Inflammatory macrophage treated with lipopolysaccharide for 4 hours (primary cell): ENCODE measurements around the gene MCMBP.
"Not testable (repeated sequence)": the region's sequence is repeated elsewhere in the genome, so short reads cannot be mapped to it uniquely, and the experiment has no call there.

Source experiments
- DNase-seq: peaks from one replicate; pipeline ENCODE4 v3.0.0-alpha.2; 2020

Gene MCMBP, protein sequence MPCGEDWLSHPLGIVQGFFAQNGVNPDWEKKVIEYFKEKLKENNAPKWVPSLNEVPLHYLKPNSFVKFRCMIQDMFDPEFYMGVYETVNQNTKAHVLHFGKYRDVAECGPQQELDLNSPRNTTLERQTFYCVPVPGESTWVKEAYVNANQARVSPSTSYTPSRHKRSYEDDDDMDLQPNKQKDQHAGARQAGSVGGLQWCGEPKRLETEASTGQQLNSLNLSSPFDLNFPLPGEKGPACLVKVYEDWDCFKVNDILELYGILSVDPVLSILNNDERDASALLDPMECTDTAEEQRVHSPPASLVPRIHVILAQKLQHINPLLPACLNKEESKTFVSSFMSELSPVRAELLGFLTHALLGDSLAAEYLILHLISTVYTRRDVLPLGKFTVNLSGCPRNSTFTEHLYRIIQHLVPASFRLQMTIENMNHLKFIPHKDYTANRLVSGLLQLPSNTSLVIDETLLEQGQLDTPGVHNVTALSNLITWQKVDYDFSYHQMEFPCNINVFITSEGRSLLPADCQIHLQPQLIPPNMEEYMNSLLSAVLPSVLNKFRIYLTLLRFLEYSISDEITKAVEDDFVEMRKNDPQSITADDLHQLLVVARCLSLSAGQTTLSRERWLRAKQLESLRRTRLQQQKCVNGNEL

DNA sequence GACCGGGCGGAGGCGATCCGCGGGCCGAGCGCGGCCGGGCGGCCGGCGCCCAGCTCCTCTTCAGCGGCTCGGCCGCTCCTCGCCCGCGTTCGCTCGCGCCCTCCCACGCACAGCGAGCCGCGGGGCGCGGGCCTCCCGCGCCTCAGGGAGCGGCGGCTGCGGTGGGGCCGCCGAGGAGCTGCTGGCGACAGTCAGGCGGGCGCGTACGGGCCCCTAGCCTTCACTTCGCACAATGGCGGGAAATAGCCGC is at the start of gene MCMBP:
Gene MCMBP (minus strand): TSS at position 234 of the 250 bp plus-strand sequence. CDS start 259 bp downstream, outside the sequence.
- no peak for DNase-seq

DNA sequence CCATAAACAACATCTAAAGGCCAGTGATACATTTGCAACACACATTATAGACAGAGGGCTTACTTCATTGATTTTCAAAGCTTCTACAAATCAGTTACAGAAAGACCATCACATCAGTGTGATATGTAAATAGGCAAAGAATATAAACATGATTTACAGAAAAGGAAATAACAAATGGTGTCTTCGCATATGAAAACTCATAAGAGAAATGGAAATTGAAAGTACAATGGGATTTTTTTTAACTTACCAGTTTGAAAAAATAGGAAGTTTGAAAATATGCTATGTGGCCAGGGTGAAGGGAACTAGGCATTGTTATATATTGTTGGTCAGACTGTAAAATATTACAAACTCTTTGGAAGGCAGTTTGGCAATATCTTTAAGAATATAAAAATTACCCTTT is 47.2 kb upstream of the MCMBP start:
- DNase-seq, result peak; percentile 89

DNA sequence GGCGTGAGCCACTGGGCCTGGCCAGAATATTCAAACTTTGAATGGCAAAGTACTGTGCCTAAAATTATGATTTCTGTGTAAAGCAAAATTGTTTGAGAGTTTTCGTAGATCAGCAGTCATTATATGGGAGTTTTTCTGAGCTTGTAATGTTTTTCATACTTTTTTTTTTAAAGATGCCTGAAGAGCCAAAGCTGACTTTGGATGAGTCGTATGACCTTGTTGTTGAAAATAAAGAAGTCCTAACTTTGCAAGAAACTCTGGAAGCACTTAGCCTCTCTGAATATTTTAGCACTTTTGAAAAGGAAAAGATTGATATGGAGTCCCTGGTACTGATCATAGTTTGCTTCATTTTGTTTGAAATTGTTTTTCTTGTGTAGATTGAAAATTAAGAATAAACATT is 46.6 kb upstream of the MCMBP start:
- peak; percentile 38 for DNase-seq

DNA sequence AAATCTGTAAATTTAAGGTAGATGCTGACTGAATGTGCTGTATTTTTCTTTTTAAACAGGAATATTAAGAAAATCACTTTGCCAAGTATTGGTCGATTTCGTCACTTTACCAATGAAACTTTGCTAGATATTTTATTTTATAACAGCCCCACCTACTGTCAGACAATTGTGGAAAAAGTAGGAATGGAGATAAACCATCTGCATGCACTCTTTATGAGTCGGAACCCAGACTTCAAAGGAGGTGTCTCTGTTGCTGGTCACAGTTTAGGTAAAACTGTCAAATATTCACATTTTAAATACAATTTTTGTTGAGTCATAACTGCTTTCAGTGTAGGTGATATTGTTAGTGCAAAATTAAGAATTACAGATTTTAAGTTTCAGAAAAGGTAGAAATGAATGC is 45.1 kb upstream of the MCMBP start:
- peak; percentile 25 for DNase-seq

DNA sequence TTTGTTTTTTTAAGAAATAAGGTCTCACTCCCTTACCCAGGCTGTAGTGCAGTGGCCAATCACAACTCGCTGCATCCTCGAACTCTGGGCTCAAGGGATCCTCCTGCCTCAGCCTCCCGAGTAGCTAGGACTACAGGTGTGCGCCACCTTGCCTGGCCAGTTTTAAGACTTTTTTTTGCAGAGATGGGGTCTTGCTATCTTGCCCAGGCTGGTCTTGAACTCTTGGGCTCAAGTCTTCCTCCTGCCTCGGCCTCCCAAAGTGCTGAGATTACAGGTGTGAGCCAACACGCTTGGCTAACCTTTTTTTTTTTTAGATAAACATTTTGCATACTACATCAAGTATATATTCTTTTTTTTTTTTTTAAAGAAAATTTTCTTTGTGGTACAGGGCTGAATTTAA is 38.0 kb upstream of the MCMBP start:
- no peak for DNase-seq

DNA sequence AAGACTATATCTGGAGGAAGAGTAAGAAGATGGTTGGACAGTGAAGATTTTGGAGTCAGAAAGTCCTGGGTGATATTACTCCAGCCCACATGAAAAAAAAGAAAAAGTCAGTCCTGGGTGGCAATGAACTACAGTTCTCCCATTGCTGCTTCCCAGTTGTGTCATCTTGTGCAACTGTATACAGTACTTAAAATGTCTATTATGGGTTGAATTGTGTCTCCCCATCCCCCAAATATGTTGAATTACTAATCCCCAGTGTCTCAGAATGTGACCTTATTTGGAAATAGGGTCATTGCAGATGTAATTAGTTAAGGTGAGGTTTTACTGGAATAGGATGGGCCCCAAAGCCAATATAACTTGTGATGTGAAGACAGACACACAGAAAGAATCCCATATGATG is 35.5 kb upstream of the MCMBP start:
- DNase-seq, result no peak

DNA sequence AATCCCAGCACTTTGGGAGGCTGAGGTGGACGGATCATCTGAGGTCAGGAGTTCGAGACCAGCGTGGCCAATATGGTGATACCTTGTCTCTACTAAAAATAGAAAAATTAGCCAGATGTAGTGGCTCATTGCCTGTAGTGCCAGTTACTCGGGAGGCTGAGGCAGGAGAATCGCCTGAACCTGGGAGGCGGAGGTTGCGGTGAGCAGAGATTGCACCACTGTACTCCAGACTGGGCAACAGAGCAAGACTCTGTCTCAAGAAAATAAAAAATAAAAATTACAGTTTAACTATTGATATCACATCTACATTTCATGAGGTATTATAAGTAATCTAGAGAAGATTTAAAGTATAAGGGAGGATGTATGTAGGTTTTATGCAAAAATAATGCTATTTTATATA is 35.1 kb upstream of the MCMBP start:
- DNase-seq, result not testable (repeated sequence)

DNA sequence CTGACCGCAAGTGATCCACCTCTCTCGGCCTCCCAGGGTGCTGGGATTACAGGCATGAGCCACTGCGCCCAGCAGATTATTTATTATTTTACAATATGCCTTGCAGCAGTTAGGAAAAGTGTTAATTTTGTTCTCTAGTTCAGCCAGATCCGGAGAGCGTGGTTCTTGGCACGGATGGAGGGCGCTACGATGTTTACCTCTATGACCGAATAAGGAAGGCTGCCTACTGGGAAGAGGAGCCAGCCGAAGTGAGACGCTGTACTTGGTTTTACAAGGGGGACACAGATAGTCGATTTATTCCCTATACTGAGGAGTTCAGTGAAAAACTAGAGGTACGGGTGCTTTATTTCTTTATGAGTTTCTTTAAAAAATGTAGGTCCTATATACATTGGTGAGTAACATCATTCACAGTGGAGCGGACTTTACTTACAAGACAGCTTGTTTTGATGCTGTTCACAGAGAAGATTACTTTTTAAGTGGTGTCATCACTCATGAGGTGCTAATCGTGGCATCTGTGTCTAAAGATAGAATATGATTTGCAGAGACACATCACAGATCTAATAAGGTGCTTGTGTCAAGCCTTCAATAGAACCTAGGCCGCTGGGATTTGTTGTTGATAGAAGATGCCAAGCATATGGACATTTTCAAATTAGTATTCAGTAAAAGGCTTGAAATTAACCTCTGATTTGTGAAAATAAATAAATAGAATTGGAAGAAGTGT is 31.5 kb upstream of the MCMBP start:
- no peak for DNase-seq

DNA sequence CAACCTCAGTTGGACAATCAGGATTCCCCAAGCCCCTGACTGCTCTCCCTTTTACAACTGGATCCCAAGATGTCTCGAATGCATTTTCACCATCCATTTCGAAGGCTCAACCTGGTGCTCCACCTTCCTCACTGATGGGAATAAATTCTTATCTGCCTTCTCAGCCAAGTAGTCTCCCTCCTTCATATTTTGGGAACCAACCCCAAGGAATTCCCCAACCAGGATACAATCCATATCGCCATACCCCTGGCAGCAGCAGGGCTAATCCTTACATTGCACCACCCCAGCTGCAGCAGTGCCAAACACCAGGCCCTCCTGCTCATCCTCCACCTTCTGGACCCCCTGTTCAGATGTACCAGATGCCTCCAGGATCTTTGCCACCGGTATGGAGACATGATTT is 25.9 kb upstream of the MCMBP start:
- DNase-seq, result no peak

DNA sequence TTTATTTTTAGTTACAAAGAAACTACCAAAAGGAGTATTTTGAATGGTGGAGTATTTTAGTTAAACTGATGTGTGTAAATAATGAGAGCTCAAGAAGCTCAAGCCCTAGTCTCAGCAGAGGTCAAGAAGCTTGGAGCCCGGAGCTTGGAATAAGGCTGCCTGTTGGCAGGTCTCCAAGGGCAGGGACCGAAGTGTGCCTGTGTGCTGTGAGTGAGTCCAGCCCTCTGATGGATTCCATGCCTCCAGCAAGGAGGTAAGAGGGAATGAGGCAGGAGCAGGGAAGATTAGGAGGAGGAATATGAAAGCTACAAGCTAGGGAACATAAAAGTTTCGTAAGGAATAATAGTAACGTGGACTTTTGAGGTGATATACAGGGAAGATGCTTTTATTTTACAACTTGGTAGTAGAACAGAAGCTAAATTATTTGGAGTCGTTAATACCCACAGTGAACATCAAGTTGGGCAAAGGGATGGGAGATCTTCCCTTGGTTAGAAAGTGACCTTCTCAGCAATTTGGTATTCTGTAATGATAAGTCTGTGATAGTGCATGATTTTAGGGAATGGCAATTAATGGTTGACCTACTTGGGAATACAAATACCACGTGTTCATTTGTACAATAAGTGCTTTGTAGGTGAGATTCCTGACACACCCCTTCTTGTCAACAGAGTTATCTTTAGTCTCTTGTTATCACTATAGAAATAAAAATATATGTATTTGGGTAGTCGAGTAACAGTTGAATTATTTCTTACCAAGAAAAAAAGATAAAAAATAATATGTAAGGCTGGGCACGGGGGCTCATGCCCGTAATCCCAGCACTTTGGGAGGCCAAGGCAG is 24.5 kb upstream of the MCMBP start:
- no peak for DNase-seq

DNA sequence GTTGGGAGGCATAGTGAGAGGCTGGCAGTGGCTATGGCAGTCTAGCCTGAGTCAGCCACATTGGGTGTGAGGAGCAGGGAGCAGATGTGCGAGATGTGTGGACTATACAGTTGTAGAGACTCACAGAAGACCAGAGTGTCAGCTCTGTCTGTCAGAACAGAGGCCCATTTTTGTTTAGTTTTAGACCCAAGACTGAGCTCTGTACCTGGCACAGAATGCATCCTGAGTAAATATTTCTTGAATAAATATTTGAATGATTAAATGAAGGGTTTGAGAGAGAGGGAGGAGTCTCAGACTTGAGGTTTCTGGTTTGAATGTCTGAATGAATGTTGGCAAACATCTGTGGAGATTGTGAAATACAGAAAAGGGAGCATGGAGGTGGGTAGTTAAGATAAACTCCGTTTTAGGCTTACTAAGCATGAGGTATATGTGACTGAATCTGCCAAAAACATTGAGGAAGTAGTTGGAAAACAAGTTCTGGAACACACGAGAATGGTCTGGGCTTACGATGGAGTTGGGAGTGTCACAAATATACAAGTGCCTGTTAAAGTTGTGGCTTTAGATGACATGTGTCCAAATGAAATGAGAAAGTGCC is 23.5 kb upstream of the MCMBP start:
- peak; percentile 48 for DNase-seq

DNA sequence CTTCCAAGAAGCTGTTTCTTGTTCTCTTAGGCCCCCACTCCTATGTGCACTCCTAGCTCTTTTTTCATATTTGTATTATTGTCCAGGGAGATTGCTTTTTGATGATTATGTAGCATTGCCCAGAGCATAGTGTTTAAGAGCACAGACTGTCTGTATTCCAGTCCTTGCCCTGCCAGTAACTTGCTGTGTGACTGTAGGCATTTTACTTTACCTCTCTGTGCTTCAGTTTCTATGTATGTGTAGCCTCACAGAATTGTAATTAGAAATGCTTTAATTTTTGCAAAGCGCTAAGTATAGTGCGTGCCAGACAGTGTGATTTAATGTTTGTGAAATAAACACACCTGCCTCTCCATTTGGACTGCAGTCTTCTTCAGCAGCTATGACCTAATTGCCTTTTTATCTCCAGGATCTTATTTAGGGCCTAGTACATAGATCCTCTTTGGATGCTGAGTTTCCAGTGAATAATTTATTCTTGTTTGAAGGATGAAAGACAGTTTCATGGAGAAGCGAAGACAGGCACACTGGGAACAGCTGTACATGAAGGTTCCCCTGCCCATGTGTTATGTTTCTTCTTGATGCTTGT is 21.3 kb upstream of the MCMBP start:
- DNase-seq, result no peak

DNA sequence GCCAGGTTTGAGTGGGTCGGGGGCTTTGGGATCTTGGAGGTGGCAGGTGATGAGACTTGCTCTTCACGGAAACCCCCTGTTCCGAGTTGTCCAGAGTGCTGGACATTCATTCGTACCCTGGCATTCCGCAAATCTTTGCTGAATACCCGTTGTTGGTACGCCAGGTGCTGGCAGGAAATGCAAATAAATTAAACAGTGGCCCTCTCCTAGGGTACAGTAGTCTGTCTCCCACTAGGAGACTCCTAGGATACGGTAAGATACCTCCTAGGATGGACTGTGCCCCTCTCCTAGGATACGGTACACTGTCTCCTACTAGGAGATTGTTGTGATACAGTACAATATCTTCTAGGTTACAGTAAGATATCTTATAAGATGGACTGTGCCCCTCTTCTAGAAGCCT is 20.4 kb upstream of the MCMBP start:
- DNase-seq, result no peak

DNA sequence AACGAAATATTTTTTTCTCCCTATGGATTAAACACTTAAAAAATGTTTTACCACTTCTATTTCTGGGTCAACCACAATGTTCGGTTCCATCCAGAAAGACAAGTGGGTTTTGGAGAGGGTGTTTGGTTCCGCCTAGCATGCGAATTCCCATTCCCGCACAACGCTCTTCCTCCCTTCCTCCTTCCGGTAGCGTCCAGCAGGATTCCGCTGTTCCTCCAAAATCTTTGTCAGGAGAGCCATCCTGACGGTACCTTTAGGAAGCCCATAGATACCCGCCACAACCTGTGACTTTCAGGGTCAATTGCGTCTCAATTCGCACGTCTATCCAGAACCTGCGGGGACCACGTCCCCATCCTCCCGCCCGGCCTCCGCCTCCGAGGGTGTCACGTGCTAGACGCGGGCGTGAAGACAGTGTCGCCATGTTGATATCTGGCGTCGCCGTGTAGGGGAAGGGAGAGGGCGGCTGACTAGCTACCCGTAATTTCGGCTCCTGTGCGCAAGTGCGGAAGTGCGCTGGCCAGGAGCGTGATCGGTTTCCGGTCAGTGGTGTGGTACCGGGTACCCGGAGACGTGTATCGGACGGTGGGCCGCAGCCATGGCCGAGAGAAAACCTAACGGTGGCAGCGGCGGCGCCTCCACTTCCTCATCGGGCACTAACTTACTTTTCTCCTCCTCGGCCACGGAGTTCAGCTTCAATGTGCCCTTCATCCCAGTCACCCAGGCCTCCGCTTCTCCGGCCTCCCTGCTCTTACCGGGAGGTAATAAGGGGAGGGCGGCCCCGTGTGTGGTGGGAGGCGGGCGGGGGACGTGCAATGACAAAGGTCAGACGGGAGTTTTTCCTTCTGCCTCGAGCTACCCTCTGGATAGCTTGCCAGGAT is 19.8 kb upstream of the MCMBP start, which contains the start of gene SEC23IP:
Gene SEC23IP (plus strand): TSS at position 543 of the 878 bp plus-strand sequence. CDS start 53 bp downstream, at position 596.
- peak; percentile 98 for DNase-seq

DNA sequence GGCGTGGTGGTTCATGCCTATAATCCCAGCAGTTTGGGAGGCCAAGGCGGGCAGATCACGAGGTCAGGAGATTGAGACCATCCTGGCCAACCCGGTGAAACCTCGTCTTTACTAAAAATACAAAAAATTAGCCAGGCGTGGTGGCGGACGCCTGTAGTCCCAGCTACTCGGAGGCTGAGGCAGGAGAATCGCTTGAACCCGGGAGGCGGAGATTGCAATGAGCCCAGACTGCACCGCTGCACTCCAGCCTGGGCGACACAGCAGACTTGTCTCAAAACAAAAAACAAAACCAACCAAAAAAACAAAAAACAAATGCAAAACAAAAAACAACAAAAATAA is 19.2 kb upstream of the MCMBP start:
- not testable (repeated sequence) for DNase-seq

DNA sequence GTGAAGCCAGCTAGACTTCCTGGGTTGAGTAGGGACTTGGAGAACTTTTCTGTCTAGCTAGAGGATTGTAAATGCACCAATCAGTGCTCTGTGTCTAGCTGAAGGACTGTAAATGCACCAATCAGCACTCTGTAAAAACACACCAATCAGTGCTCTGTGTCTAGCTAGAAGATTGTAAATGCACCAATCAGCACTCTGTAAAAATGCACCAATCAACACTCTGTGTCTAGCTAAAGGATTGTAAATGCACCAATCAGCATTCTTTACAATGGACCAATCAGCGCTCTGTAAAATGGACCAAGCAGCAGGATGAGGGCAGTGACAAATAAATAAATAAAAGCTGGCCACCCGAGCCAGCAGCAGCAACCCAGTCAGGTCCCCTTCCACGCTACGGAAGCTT is 17.7 kb upstream of the MCMBP start:
- not testable (repeated sequence) for DNase-seq

DNA sequence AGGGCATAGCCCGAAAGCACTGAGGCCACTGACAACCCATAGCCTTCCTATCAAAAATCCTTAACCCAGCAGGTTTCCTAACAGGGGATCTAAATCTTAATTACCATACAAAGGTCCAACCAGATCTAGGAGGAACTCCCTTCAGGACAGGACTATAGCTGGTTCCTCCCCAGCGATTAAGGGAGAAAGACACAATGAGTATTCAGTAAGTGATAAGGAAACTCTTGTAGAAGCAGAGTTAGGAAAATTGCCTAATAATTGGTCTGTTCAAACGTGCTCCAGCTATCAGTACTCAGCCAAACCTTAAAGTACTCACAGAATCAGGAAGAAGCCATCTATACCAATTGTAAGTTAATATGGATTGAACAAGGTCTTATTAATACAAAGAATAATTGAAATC is 16.6 kb upstream of the MCMBP start:
- peak; percentile 27 for DNase-seq

DNA sequence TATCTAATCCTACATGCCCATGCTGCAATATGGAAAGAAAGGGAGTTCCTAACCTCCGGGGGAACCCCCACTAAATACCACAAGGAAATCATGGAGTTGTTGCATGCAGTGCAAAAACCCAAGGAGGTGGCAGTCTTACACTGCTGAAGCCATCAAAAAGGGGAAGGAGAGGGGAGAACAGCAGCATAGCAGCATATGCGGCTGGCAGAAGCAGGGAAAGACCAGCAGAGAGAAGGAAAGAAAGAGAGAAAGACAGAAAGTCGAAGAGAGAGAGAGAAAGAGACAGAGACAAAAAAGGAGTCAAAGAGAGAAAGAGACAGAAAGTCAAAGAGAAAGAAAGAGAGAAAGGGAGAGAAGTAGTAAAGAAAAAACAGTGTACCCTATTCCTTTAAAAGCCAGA is 16.1 kb upstream of the MCMBP start:
- peak; percentile 67 for DNase-seq

DNA sequence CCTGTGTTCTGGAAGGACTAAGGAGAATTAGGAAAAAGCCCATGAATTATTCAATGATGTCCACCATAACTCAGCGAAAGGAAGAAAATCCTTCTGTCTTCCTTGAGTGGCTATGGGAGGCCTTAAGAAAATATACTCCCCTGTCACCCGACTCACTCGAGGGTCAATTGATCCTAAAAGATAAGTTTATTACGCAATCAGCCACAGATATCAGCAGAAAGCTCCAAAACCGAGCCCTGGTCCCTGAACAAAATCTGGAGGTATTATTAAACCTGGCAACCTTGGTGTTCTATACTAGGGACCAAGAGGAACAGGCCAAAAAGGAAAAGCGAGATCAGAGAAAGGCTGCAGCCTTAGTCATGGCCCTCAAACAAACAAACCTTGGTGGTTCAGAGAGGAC is 13.4 kb upstream of the MCMBP start:
- not testable (repeated sequence) for DNase-seq

DNA sequence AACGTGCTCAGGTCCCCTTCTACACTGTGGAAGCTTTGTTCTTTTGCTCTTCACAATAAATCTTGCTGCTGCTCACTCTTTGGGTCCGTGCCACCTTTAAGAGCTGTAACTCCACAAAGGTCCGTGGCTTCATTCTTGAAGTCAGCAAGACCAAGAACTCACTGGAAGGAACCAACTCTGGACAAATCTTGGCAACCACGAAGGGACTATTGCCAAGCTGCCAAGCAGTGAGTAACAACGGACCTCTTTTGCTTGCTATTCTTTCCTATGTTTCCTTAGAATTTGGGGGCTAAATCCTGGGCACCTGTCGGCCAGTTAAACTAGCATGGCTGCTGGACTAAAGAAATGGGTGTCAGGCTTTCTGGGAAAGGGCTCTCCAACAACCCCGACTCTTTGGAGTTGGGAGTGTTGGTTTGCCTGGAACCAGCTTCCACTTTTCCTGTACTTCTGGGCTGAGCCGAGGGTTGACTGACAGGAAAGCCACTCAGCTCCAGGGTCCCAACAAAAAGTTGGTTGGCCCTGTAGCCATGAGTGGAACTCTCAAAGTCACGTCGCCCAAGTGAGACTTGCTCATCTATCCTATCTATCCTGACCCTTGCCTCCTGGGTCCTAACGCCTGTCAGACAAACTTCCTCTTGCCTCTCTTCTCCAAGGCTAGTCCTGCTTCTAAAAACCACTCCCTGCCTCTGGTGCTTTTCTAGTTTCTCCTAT is 11.4 kb upstream of the MCMBP start:
- DNase-seq, result not testable (repeated sequence)

DNA sequence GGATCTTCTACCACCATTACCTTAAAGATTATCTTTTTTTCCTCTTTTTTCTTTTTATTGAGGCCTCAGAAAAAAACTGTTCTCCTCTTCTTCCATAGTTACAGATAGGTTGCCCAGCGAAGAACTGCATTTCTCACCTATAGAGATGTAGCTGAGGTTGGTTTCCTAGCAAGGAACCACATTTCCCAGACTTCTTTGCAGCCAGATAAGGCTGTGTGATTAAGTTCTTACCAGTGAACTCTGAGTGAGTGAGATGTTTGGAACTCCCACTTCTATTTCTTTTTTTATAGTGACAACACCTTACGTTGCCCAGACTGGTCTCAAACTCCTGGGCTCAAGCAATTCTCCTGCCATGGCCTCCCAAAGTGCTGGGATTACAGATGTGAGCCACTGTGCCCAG is 5.9 kb upstream of the MCMBP start:
- no peak for DNase-seq
